GM23338 (cell line): ENCODE results near the gene AFF1. TPM values are rescaled to one million over a fixed set of nuclear protein-coding genes. Genes with fewer than 3 reads are reported as not detected.

ENCODE experiments used
- ATAC-seq: fragments of 200-7000 bp; cut with Tn5 transposase; 3 replicates; pipeline ENCODE4 v1.9.1; 2020
- DNase-seq: peaks from one replicate; pipeline ENCODE4 v3.0.0-alpha.2; 2015; ENCODE audit warnings: low spot score
- H2AFZ ChIP-seq: fragments of 200-600 bp; sonication (generic); 2 replicates; pipeline ENCODE4 v1.8.0; 2016; ENCODE audit warnings: antibody characterized with exemption, mild to moderate bottlenecking, moderate library complexity
- H3F3A ChIP-seq: fragments of 200-600 bp; sonication (generic); replicated peaks from 2 replicates; pipeline ENCODE4 v1.8.0; 2017; ENCODE audit warnings: antibody characterized with exemption, mixed run types, low read depth
- H3K27ac ChIP-seq: fragments of 200-600 bp; sonication (generic); 2 replicates; pipeline ENCODE4 v1.6.1; 2016; ENCODE audit warnings: low read depth
- H3K27me3 ChIP-seq: fragments of 200-600 bp; sonication (generic); 2 replicates; pipeline ENCODE4 v1.8.0; 2016; ENCODE audit warnings: mild to moderate bottlenecking, mixed run types, moderate library complexity; ENCODE audit not compliant: insufficient read depth
- H3K36me3 ChIP-seq: fragments of 200-600 bp; sonication (generic); 2 replicates; pipeline ENCODE4 v1.8.0; 2016; ENCODE audit warnings: mild to moderate bottlenecking; ENCODE audit not compliant: insufficient read depth
- H3K4me1 ChIP-seq: fragments of 200-600 bp; sonication (generic); 2 replicates; pipeline ENCODE4 v1.8.0; 2016; ENCODE audit warnings: mild to moderate bottlenecking, moderate library complexity; ENCODE audit not compliant: insufficient read depth
- H3K4me2 ChIP-seq: fragments of 200-600 bp; sonication (generic); 2 replicates; pipeline ENCODE4 v1.7.1; 2017; ENCODE audit warnings: mixed run types
- H3K4me3 ChIP-seq: fragments of 200-600 bp; sonication (generic); 2 replicates; pipeline ENCODE4 v1.6.1; 2016; ENCODE audit warnings: mixed run types
- H3K79me2 ChIP-seq: fragments of 200-600 bp; sonication (generic); replicated peaks from 2 replicates; pipeline ENCODE4 v1.8.0; 2017; ENCODE audit warnings: mild to moderate bottlenecking; ENCODE audit not compliant: insufficient read depth
- H3K9me2 ChIP-seq: fragments of 200-600 bp; sonication (generic); 2 replicates; pipeline ENCODE4 v1.8.0; 2017; ENCODE audit not compliant: insufficient read depth
- H4K20me1 ChIP-seq: fragments of 200-600 bp; sonication (generic); replicated peaks from 2 replicates; pipeline ENCODE4 v1.8.0; 2017; ENCODE audit warnings: mild to moderate bottlenecking; ENCODE audit not compliant: insufficient read depth
- H3K27ac Mint-ChIP-seq: 2 replicates; pipeline ENCODE4 v1.8.0; 2020; ENCODE audit warnings: inconsistent platforms, mild to moderate bottlenecking, moderate library complexity, mixed read lengths
- H3K27me3 Mint-ChIP-seq: 3 replicates; pipeline ENCODE4 v1.8.0; 2022; ENCODE audit warnings: low read depth, mild to moderate bottlenecking, moderate library complexity, mixed read lengths, inconsistent platforms; ENCODE audit not compliant: insufficient read depth, poor library complexity
- H3K36me3 Mint-ChIP-seq: 3 replicates; pipeline ENCODE4 v1.8.0; 2021; ENCODE audit warnings: low read depth, mild to moderate bottlenecking, inconsistent platforms, moderate library complexity, mixed read lengths
- H3K4me1 Mint-ChIP-seq: 3 replicates; pipeline ENCODE4 v1.8.0; 2020; ENCODE audit warnings: mild to moderate bottlenecking, inconsistent platforms, mixed read lengths
- H3K4me3 Mint-ChIP-seq: 3 replicates; pipeline ENCODE4 v1.8.0; 2021; ENCODE audit warnings: moderate library complexity, mild to moderate bottlenecking, inconsistent platforms, mixed read lengths
- H3K9me3 Mint-ChIP-seq: 3 replicates; pipeline ENCODE4 v1.8.0; 2020; ENCODE audit warnings: moderate library complexity, mild to moderate bottlenecking, inconsistent platforms, mixed read lengths
- CREB1 ChIP-seq: fragments of 250-450 bp; sonication (Bioruptor Pico); IDR thresholded peaks from 2 replicates; pipeline ENCODE4 v1.5.0; 2020; ENCODE audit warnings: low read depth, mild to moderate bottlenecking, moderate library complexity
- EZH2 ChIP-seq: fragments of 200-600 bp; sonication (generic); IDR thresholded peaks from one replicate; pipeline ENCODE4 v1.8.0; 2017; ENCODE audit warnings: antibody characterized with exemption, mild to moderate bottlenecking, low read depth; ENCODE audit not compliant: unreplicated experiment
- EZH2phosphoT487 ChIP-seq: fragments of 200-600 bp; sonication (generic); IDR thresholded peaks from one replicate; pipeline ENCODE4 v1.8.1; 2018; ENCODE audit warnings: antibody characterized with exemption; ENCODE audit not compliant: unreplicated experiment
- JUNB ChIP-seq: IDR thresholded peaks from one replicate; pipeline ENCODE4 v1.6.1; 2016; ENCODE audit warnings: antibody characterized with exemption; ENCODE audit not compliant: unreplicated experiment
- NANOG ChIP-seq: IDR thresholded peaks from 2 replicates; pipeline ENCODE4 v1.6.1; 2016; ENCODE audit warnings: antibody characterized with exemption, borderline replicate concordance
- POLR2AphosphoS5 ChIP-seq: IDR thresholded peaks from 2 replicates; pipeline ENCODE4 v1.6.1; 2016; ENCODE audit warnings: antibody characterized with exemption, low read depth
- STAT1 ChIP-seq: IDR thresholded peaks from one replicate; pipeline ENCODE4 v1.6.1; 2016; ENCODE audit warnings: antibody characterized with exemption; ENCODE audit not compliant: unreplicated experiment
- ZNF114 ChIP-seq: fragments of 250-450 bp; sonication (Bioruptor Pico); IDR thresholded peaks from 2 replicates; pipeline ENCODE4 v1.5.0; 2020; ENCODE audit warnings: mild to moderate bottlenecking, moderate library complexity
- ZNF331 ChIP-seq: fragments of 250-450 bp; sonication (Bioruptor Pico); IDR thresholded peaks from 2 replicates; pipeline ENCODE4 v1.5.0; 2020; ENCODE audit warnings: low read depth, mild to moderate bottlenecking, moderate library complexity
- polyA plus RNA-seq: library from polyadenylated mRNA; unstranded; fragments of >200 nt; fragmentation: Nextera tagmentation; extraction: Ambion mirVana; gene quantifications from 2 replicates; pipeline ENCODE4 v1.2.1, GENCODE V29; 2016
- total RNA-seq: library from RNA; depleted of rRNA; stranded (reverse); fragments of >200 nt; shearing (Covaris generic); gene quantifications from 2 replicates; pipeline ENCODE4 v1.2.3, GENCODE V29; 2014
- TF ChIP-seq, protein P1 (sequence below): IDR thresholded peaks from one replicate; pipeline ENCODE4 v1.6.1; 2018; ENCODE audit warnings: antibody characterized with exemption; ENCODE audit not compliant: unreplicated experiment
- TF ChIP-seq, protein P2 (sequence below): fragments of 250-450 bp; sonication (Bioruptor Pico); IDR thresholded peaks from 2 replicates; pipeline ENCODE4 v1.5.0; 2020; ENCODE audit warnings: mild to moderate bottlenecking, moderate library complexity
- TF ChIP-seq, protein P3 (sequence below), 2 experiments: fragments of 200-600 bp in 1 of 2; sonication (generic) in 1 of 2; conservative IDR thresholded peaks; 2 replicates each; pipeline versions ENCODE4 v1.5.1 to v1.6.1; 2016 to 2017; ENCODE audit warnings: antibody characterized with exemption in 2 of 2, low read depth in 2 of 2, mild to moderate bottlenecking in 2 of 2, moderate library complexity in 1 of 2
- TF ChIP-seq, protein P4 (sequence below): IDR thresholded peaks from 2 replicates; pipeline ENCODE4 v1.6.1; 2016; ENCODE audit warnings: antibody characterized with exemption

Gene AFF1
- total and polyA plus RNA-seq, 2 experiments from 2014 or later = 42.6 to 67.2 TPM

DNA sequence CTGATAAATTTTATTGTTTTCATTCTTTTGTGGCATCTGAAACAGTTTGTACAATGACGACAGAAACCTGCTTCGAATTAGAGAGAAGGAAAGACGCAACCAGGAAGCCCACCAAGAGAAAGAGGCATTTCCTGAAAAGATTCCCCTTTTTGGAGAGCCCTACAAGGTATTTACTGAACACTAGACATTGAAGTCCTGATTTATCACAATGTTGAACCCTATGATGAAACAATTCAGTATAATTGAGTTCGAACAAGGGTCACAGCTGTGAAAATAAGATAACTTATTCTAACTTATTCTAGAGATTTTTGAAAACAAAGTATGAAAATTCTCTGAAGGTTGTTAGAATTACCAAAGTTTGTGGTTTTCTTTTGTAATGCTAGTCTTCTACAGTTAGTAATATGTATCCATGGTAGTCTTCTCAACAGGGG lies 111.3 kb downstream of the AFF1 start:
- H3K27me3 Mint-ChIP-seq = peaks cover 4% of the 10 kb centered on the region
- no peak for DNase-seq
- no peak for ATAC-seq
- Histone ChIP-seq H3K27me3 (no peaks in the 10 kb centered on the region), H3K4me2 (no peak overlapping the region), H4K20me1 (peaks cover 21% of the 10 kb centered on the region), H3K79me2 (peaks cover 89% of the 10 kb centered on the region), H3F3A (no peaks in the 10 kb centered on the region), H3K36me3 (peaks cover 4% of the 10 kb centered on the region; the same call in 1 of the 2 replicates), H3K9me2 (no peaks in the 10 kb centered on the region), H3K4me3 (no peak overlapping the region), H2AFZ (no peak overlapping the region), H3K27ac (no peak overlapping the region), H3K4me1 (peaks cover 58% of the 10 kb centered on the region)
- H3K4me3 Mint-ChIP-seq = no peak overlapping the region
- peaks cover 44% of the 10 kb centered on the region for H3K4me1 Mint-ChIP-seq
- no peaks in the 10 kb centered on the region; the same call in 2 of the 3 replicates for H3K9me3 Mint-ChIP-seq
- no peak overlapping the region for H3K27ac Mint-ChIP-seq
- TF ChIP-seq JUNB = no peak
- TF ChIP-seq, protein P1, sequence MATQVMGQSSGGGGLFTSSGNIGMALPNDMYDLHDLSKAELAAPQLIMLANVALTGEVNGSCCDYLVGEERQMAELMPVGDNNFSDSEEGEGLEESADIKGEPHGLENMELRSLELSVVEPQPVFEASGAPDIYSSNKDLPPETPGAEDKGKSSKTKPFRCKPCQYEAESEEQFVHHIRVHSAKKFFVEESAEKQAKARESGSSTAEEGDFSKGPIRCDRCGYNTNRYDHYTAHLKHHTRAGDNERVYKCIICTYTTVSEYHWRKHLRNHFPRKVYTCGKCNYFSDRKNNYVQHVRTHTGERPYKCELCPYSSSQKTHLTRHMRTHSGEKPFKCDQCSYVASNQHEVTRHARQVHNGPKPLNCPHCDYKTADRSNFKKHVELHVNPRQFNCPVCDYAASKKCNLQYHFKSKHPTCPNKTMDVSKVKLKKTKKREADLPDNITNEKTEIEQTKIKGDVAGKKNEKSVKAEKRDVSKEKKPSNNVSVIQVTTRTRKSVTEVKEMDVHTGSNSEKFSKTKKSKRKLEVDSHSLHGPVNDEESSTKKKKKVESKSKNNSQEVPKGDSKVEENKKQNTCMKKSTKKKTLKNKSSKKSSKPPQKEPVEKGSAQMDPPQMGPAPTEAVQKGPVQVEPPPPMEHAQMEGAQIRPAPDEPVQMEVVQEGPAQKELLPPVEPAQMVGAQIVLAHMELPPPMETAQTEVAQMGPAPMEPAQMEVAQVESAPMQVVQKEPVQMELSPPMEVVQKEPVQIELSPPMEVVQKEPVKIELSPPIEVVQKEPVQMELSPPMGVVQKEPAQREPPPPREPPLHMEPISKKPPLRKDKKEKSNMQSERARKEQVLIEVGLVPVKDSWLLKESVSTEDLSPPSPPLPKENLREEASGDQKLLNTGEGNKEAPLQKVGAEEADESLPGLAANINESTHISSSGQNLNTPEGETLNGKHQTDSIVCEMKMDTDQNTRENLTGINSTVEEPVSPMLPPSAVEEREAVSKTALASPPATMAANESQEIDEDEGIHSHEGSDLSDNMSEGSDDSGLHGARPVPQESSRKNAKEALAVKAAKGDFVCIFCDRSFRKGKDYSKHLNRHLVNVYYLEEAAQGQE = no peak
- TF ChIP-seq, protein P2, sequence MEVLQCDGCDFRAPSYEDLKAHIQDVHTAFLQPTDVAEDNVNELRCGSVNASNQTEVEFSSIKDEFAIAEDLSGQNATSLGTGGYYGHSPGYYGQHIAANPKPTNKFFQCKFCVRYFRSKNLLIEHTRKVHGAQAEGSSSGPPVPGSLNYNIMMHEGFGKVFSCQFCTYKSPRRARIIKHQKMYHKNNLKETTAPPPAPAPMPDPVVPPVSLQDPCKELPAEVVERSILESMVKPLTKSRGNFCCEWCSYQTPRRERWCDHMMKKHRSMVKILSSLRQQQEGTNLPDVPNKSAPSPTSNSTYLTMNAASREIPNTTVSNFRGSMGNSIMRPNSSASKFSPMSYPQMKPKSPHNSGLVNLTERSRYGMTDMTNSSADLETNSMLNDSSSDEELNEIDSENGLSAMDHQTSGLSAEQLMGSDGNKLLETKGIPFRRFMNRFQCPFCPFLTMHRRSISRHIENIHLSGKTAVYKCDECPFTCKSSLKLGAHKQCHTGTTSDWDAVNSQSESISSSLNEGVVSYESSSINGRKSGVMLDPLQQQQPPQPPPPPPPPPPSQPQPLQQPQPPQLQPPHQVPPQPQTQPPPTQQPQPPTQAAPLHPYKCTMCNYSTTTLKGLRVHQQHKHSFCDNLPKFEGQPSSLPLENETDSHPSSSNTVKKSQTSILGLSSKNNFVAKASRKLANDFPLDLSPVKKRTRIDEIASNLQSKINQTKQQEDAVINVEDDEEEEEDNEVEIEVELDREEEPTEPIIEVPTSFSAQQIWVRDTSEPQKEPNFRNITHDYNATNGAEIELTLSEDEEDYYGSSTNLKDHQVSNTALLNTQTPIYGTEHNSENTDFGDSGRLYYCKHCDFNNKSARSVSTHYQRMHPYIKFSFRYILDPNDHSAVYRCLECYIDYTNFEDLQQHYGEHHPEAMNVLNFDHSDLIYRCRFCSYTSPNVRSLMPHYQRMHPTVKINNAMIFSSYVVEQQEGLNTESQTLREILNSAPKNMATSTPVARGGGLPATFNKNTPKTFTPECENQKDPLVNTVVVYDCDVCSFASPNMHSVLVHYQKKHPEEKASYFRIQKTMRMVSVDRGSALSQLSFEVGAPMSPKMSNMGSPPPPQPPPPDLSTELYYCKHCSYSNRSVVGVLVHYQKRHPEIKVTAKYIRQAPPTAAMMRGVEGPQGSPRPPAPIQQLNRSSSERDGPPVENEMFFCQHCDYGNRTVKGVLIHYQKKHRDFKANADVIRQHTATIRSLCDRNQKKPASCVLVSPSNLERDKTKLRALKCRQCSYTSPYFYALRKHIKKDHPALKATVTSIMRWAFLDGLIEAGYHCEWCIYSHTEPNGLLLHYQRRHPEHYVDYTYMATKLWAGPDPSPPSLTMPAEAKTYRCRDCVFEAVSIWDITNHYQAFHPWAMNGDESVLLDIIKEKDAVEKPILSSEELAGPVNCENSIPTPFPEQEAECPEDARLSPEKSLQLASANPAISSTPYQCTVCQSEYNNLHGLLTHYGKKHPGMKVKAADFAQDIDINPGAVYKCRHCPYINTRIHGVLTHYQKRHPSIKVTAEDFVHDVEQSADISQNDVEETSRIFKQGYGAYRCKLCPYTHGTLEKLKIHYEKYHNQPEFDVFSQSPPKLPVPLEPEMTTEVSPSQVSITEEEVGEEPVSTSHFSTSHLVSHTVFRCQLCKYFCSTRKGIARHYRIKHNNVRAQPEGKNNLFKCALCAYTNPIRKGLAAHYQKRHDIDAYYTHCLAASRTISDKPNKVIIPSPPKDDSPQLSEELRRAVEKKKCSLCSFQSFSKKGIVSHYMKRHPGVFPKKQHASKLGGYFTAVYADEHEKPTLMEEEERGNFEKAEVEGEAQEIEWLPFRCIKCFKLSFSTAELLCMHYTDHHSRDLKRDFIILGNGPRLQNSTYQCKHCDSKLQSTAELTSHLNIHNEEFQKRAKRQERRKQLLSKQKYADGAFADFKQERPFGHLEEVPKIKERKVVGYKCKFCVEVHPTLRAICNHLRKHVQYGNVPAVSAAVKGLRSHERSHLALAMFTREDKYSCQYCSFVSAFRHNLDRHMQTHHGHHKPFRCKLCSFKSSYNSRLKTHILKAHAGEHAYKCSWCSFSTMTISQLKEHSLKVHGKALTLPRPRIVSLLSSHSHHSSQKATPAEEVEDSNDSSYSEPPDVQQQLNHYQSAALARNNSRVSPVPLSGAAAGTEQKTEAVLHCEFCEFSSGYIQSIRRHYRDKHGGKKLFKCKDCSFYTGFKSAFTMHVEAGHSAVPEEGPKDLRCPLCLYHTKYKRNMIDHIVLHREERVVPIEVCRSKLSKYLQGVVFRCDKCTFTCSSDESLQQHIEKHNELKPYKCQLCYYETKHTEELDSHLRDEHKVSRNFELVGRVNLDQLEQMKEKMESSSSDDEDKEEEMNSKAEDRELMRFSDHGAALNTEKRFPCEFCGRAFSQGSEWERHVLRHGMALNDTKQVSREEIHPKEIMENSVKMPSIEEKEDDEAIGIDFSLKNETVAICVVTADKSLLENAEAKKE (CRISPR knock-in tag) = no peak
- TF ChIP-seq, protein P3, sequence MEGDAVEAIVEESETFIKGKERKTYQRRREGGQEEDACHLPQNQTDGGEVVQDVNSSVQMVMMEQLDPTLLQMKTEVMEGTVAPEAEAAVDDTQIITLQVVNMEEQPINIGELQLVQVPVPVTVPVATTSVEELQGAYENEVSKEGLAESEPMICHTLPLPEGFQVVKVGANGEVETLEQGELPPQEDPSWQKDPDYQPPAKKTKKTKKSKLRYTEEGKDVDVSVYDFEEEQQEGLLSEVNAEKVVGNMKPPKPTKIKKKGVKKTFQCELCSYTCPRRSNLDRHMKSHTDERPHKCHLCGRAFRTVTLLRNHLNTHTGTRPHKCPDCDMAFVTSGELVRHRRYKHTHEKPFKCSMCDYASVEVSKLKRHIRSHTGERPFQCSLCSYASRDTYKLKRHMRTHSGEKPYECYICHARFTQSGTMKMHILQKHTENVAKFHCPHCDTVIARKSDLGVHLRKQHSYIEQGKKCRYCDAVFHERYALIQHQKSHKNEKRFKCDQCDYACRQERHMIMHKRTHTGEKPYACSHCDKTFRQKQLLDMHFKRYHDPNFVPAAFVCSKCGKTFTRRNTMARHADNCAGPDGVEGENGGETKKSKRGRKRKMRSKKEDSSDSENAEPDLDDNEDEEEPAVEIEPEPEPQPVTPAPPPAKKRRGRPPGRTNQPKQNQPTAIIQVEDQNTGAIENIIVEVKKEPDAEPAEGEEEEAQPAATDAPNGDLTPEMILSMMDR (conservative IDR thresholded peaks at IDR 0.05; ENCODE audit: low read depth in 2 of 2) = no peak
- no peak for TF ChIP-seq EZH2
- no peak for TF ChIP-seq ZNF331 (CRISPR knock-in tag)
- TF ChIP-seq POLR2AphosphoS5 = no peak
- no peak for TF ChIP-seq EZH2phosphoT487
- TF ChIP-seq CREB1 (CRISPR knock-in tag) = no peak
- TF ChIP-seq STAT1 = no peak
- TF ChIP-seq, protein P4, sequence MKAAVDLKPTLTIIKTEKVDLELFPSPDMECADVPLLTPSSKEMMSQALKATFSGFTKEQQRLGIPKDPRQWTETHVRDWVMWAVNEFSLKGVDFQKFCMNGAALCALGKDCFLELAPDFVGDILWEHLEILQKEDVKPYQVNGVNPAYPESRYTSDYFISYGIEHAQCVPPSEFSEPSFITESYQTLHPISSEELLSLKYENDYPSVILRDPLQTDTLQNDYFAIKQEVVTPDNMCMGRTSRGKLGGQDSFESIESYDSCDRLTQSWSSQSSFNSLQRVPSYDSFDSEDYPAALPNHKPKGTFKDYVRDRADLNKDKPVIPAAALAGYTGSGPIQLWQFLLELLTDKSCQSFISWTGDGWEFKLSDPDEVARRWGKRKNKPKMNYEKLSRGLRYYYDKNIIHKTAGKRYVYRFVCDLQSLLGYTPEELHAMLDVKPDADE = no peak
- TF ChIP-seq NANOG = no peak
- TF ChIP-seq ZNF114 = no peak
- H3K36me3 Mint-ChIP-seq = peaks cover 26% of the 10 kb centered on the region
